GM18520 (cell line): ENCODE data around the gene E4F1.

ENCODE experiments used
- ATAC-seq: cut with Tn5 transposase; IDR thresholded peaks from one replicate; pipeline ENCODE4 v1.9.1; 2021; ENCODE audit not compliant: unreplicated experiment

The E4F1 gene

GRCh38 chr16:2223221-2223941 lies at the start of gene E4F1:
Gene E4F1, plus strand, starts transcription at chr16:2223591. Its CDS starts 23 bp downstream, at chr16:2223614.
- peak; percentile 92 for ATAC-seq

GRCh38 chr16:2173916-2174315 lies 49.5 kb upstream of the E4F1 start:
- ATAC-seq = no peak

- ATAC-seq = no peak
These were observed 48.8 kb upstream of the E4F1 start for GRCh38 chr16:2174396-2175131.

DNA sequence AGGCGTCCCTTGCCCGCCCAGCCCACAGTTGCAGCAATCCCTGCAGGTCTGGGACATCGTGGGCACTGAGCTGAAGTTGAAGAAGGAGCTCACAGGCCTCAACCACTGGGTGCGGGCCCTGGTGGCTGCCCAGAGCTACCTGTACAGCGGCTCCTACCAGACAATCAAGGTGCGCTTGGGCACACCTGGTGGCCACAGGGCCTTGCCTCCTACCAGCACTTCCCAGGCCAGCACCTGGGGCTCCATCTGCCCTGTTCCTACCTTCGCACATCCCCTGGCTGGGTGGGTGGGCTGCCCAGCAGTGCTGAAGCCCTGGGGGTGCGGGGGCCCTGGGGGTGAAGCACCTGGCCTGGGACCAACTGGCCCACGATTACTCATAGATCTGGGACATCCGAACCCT lies 47.9 kb upstream of the E4F1 start:
- ATAC-seq = no peak

GRCh38 chr16:2176047-2176446 lies 47.3 kb upstream of the E4F1 start:
- ATAC-seq = no peak

GRCh38 chr16:2177101-2177500 lies 46.3 kb upstream of the E4F1 start:
- ATAC-seq = no peak

DNA sequence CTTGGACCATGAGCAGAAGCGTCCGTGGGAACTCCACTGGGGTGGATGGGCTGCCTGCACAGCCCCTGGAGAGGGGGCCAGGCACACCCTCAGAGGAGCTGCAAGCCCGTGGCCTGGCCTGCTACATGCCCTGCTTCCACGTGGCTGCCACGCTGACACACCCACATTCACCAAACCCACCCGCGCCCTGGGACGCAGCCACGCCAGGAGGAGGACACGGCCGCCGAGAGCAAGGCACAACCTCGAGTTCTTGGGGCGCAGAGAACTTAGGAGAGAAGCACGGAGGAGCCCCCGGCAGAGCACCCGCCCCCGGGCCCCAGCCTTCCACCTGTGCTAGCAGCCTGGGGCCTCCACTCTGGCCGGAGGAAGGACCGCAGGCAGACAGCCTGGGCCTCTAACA lies 45.8 kb upstream of the E4F1 start:
- ATAC-seq = no peak

GRCh38 chr16:2178321-2179106 lies 44.9 kb upstream of the E4F1 start:
- ATAC-seq = no peak

GRCh38 chr16:2179107-2179501 lies 44.3 kb upstream of the E4F1 start:
- ATAC-seq = no peak

- ATAC-seq = no peak
These were observed 43.8 kb upstream of the E4F1 start for GRCh38 chr16:2179576-2179975.

DNA sequence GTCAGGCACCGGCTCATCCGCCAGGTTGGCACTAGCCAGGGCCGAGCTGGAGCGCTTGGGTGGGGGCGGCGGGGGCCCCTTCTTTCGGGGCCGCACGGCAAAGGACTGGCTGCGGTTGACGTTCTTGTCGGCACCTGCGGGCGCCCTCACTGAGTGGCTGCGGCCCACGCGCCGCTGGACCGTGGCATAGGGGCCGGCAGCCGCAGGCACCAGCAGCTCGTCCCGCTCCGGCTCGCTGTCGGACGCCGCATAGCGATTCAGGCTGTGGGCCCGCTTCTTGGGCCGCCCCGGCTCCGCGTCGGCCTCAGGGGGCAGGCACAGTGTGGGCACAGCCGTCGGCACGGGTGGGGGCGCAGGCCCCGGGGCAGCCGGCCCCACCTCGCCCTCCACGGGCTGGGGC lies 42.9 kb upstream of the E4F1 start:
- no peak for ATAC-seq

- ATAC-seq = no peak
These were observed 42.1 kb upstream of the E4F1 start for GRCh38 chr16:2180962-2181923.

DNA sequence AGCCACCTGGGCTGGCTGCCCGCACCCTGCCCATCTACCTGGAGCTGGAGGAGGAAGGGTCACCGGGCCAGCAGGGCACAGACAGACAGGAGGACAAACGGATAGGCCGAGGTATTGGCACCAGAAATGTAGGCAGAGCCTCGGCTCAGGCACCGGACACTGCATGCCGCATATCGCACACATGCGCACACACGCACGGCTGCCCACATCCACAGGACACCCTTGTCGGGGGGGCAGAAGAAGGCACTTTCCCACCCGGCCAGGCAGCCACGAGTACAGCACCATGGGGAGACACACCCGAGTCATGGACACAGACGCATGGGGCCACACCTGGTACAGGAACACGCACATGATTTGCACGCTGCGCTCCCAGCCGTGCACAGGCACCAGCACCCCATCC lies 41.4 kb upstream of the E4F1 start:
- no peak for ATAC-seq

DNA sequence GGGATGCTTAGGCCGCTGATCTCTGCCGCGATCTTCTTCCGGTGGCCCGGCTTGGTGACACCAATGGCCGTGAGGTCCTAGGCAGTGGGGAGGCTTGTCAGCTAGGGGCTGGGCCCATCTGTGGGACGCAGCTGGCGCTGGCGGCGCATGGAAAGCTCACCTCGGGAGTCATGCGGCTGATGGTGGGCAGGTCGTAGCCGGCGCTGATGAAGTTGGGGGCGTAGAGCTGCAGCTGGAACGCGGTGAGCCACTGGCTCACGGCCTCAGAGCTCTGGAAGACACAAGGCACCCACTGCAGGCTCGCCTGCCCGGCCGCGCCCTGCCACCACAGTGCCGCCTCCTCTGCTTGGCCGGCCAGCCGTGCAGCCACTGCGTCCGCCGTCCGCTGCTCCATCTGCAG lies 39.7 kb upstream of the E4F1 start:
- no peak for ATAC-seq

DNA sequence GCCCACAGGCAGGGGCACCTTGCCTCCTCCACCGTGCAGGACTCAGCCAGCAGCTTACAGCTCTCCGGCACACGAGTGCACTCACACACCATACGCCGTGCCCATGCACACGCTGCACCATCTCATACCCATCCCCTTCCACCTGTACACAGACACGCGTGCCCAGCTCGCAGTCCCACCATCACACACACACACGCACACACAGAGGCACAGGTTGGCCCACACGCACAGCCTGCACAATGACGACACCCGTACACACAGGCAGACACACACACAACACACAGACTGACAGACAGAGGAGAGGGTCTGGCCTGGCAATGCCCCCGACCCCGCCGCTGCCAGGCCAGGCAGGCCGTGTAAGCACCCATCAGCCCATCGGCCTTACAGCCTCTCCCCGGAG lies 39.0 kb upstream of the E4F1 start:
- ATAC-seq = no peak

DNA sequence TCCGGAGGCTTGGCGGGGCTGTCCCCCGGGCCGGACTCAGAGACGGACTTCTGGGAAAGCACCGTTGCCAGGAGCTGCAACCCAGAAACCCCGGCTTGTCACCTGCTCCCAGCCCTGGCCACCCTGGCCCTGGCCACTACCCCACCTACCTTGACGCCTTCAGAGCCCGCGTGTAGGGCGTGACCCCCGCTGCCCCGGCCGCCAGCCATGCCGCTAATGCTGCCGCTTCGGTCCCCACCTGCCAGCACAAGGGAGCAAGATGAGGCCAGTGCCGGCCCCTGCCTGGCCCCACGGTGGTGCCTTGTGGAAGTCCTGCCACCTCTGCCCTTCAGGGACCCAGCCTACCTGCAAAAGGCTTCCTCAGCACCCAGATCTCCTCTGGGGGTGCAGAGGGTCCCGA lies 38.4 kb upstream of the E4F1 start:
- no peak for ATAC-seq

- ATAC-seq = no peak
These were observed 37.3 kb upstream of the E4F1 start for GRCh38 chr16:2186064-2186463.

DNA sequence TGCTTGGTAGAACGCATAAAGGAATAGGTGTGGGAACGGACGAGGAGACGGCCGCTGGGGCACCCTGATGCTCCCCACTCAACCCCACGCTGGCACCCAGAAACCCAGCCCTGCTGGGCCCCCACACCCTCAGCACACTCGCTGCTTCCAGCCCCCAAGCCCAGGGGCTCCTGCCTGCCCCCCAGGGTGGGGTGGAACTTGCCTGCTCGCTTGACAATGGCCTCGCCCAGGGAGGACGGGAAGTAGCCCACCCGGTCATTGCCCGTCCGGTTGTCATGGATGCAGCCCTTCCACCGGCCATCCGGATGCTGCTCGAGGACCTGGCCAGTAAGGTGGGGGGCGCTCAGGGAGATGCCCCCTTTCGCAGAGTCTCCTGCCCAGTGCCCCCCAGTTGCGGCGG lies 36.9 kb upstream of the E4F1 start:
- no peak for ATAC-seq

- ATAC-seq = no peak
These were observed 36.2 kb upstream of the E4F1 start for GRCh38 chr16:2187212-2187611.

- ATAC-seq = no peak
These were observed 35.0 kb upstream of the E4F1 start for GRCh38 chr16:2188395-2188794.
